Thyroid gland (tissue), 4 donors: ENCODE measurements around the gene SKA3. TPM values are rescaled to one million over a fixed set of nuclear protein-coding genes. Genes with fewer than 3 reads are reported as not detected.
"Not testable (repeated sequence)": the region's sequence is repeated elsewhere in the genome, so short reads cannot be mapped to it uniquely, and the experiment has no call there.

ENCODE experiments used
- DNase-seq, 2 donors: peaks; one replicate each; pipeline ENCODE4 v3.0.0-alpha.2; 2019
- H3K27ac ChIP-seq, 3 donors: fragments of 200-600 bp; sonication (generic); 1 replicate in 2 of 3; 2 replicates in 1 of 3; pipeline ENCODE4 v1.5.1; 2016 to 2019; ENCODE audit warnings: mild to moderate bottlenecking in 1 of 3, moderate library complexity in 1 of 3
- H3K27me3 ChIP-seq: fragments of 200-600 bp; sonication (generic); one replicate; pipeline ENCODE4 v1.5.1; 2019
- H3K36me3 ChIP-seq, 2 donors: fragments of 200-600 bp; sonication (generic); one replicate each; pipeline ENCODE4 v1.5.1; 2016 to 2019
- H3K4me1 ChIP-seq, 2 donors: fragments of 200-600 bp; sonication (generic); one replicate each; pipeline ENCODE4 v1.5.1; 2017 to 2019
- H3K4me3 ChIP-seq, 3 donors: fragments of 200-600 bp; sonication (generic); replicated peaks in 1 of 3; 1 replicate in 2 of 3; 2 replicates in 1 of 3; pipeline ENCODE4 v1.5.1; 2016; ENCODE audit warnings: mild to moderate bottlenecking in 1 of 3
- H3K9me3 ChIP-seq: fragments of 200-600 bp; sonication (generic); one replicate; pipeline ENCODE4 v1.5.1; 2017
- POLR2A ChIP-seq, 2 donors: fragments of 450-650 bp; IDR thresholded peaks; one replicate each; pipeline ENCODE4 v1.6.1; 2017; ENCODE audit warnings: antibody characterized with exemption in 2 of 2, mild to moderate bottlenecking in 2 of 2, moderate library complexity in 1 of 2
- WGBS, 2 donors: methylation state at CpG; one replicate each; pipeline ENCODE4 v1.1.5; 2017; 5-methylcytosine and 5-hydroxymethylcytosine counted together
- intact Hi-C: fragments of 100-400 bp; cut with DNase I; formaldehyde crosslinking; loops from one replicate; pipeline ENCODE4 v1.15.1; 2023
- total RNA-seq, 4 donors: library from RNA; depleted of rRNA; stranded (reverse); fragments of >200 nt; gene quantifications; one replicate each; pipeline ENCODE4 v1.2.3, GENCODE V29; 2016
- TF ChIP-seq, protein P1 (sequence below), 6 experiments: fragments of 200-600 bp in 3 of 6; fragments of 450-650 bp in 3 of 6; sonication (generic) in 3 of 6; IDR thresholded peaks; one replicate each; pipeline ENCODE4 v1.5.1; 2016 to 2019; ENCODE audit warnings: antibody characterized with exemption in 6 of 6, mild to moderate bottlenecking in 2 of 6, inconsistent platforms in 1 of 6, moderate library complexity in 1 of 6

The SKA3 gene
- total RNA-seq, 4 donors from 2014 or later = 1.3 to 1.4 TPM; not detected in 2

- intact Hi-C loops = no loop called here
- 37 to 66% methylated on average over 2 to 3 of the region's 3 CpGs for WGBS, 2 donors
- no peaks in the 10 kb centered on the region for H3K36me3 ChIP-seq
- DNase-seq = no peak
- H3K9me3 ChIP-seq = no peaks in the 10 kb centered on the region
- no peak overlapping the region for H3K27ac ChIP-seq
- H3K4me1 ChIP-seq = no peaks in the 10 kb centered on the region
- TF ChIP-seq, protein P1, sequence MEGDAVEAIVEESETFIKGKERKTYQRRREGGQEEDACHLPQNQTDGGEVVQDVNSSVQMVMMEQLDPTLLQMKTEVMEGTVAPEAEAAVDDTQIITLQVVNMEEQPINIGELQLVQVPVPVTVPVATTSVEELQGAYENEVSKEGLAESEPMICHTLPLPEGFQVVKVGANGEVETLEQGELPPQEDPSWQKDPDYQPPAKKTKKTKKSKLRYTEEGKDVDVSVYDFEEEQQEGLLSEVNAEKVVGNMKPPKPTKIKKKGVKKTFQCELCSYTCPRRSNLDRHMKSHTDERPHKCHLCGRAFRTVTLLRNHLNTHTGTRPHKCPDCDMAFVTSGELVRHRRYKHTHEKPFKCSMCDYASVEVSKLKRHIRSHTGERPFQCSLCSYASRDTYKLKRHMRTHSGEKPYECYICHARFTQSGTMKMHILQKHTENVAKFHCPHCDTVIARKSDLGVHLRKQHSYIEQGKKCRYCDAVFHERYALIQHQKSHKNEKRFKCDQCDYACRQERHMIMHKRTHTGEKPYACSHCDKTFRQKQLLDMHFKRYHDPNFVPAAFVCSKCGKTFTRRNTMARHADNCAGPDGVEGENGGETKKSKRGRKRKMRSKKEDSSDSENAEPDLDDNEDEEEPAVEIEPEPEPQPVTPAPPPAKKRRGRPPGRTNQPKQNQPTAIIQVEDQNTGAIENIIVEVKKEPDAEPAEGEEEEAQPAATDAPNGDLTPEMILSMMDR (IDR thresholded peaks at IDR 0.05) = no peak
- TF ChIP-seq POLR2A (IDR thresholded peaks at IDR 0.05) = no peak
- H3K4me3 ChIP-seq = no peak overlapping the region
- H3K27me3 ChIP-seq = no peaks in the 10 kb centered on the region
Observed at GRCh38 chr13:21202767-21203531, 26.6 kb upstream of the SKA3 start.

DNA sequence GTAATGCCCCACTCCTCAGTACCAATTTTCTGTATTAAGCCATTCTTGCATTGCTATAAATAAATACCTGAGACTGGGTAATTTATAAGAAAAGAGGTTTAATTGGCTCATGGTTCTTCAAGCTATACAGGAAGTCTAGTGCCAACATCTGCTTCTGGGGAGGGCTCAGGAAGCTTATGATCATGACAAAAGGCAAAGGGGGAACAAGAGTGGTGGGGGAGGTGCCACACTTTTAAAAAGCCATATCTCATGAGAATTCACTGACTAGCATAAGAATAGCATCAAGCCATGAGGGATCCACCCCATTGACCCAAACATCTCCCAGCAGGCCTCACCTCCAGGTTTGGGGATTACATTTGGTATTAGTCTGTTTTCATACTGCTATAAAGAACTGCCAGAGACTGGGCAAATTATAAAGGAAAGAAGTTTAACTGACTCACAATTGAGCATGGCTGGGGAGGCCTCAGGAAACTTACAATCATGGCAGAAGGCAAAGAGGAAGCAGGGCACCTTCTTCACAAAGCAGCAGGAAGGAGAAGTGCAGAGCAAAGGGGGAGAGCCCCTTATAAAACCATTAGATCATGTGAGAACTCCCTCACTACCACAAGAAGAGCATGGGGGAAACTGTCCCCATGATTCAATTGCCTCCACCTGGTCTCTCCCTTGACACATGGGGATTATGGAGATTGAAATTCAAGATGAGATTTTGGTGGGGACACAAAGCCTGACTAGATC is 25.3 kb upstream of the SKA3 start:
- DNase-seq, H3K27me3 ChIP-seq, H3K36me3 ChIP-seq, H3K27ac ChIP-seq, intact Hi-C loops, H3K4me3 ChIP-seq, H3K9me3 ChIP-seq, H3K4me1 ChIP-seq: not testable (repeated sequence)

GRCh38 chr13:21198391-21198790 is 22.0 kb upstream of the SKA3 start:
- H3K36me3 ChIP-seq, H3K4me1 ChIP-seq, H3K4me3 ChIP-seq, H3K27ac ChIP-seq, intact Hi-C loops, H3K27me3 ChIP-seq, DNase-seq, H3K9me3 ChIP-seq: not testable (repeated sequence)
- WGBS, 2 donors = 59 to 64% methylated on average over 3 to 4 of the region's 4 CpGs

DNA sequence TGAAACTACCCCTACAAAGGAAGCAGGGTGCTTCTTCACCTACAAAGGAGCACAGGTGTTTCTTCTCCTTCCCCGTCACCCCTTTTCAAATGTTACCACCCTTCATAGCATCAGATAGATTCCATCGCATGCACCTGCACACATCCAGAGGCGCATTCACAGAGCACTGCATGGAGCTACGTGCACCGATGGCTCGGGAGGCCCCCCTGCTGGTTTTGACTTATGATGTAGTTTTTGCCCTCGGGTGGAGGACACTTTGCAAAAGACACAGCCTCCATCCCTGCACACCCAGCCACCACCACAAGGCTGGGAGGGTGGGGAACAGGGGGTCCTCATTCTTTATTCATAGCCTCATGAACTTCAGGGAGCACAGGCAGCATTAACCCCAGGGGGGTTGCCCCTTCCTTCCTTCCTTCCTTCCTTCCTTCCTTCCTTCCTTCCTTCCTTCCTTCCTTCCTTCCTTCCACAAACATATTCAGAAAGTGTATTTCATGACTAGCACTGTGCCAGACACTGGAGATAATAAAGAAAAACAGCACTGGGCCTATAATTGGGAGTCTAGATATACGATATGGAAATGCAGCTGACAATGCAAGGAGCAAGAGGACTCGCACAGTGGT is 21.4 kb upstream of the SKA3 start:
- intact Hi-C loops, H3K4me1 ChIP-seq, H3K27ac ChIP-seq, H3K36me3 ChIP-seq, H3K27me3 ChIP-seq, H3K9me3 ChIP-seq, DNase-seq, H3K4me3 ChIP-seq: not testable (repeated sequence)
- 81 to 83% methylated on average over 9 of the region's 9 CpGs for WGBS, 2 donors

DNA sequence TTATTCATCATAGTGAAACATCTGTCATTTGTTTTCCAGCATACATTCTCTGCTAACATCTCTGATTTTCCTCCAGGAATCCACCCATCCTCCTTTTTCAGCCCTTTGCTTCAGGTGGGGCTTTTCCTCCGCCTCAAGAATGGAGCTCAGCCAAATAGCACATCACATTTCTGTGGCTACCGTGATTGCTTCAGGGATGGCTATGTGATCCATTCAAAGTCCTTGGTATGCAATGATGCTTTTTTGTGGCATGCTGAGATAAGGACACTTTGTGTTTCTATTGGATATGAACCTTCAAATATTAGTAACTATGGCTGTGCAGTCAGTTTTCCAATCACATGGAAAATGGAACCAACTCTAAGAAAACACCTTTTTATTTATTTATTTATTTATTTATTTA is 18.4 kb upstream of the SKA3 start:
- H3K9me3 ChIP-seq, DNase-seq, H3K27me3 ChIP-seq, H3K27ac ChIP-seq, intact Hi-C loops, H3K4me1 ChIP-seq, H3K36me3 ChIP-seq, H3K4me3 ChIP-seq: not testable (repeated sequence)
- WGBS, 2 donors = 82 to 86% methylated on average over 2 of the region's 2 CpGs

DNA sequence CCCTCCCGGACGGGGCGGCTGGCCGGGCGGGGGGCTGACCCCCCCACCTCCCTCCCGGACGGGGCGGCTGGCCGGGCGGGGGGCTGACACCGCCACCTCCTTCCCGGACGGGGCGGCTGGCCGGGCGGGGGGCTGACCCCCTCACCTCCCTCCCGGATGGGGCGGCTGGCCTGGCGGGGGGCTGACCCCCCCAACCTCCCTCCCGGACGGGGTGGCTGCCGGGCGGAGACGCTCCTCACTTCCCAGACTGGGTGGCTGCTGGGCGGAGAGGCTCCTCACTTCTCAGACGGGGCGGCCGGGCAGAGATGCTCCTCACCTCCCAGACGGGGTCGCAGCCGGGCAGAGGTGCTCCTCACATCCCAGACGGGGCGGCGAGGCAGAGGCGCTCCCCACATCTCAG is 10.1 kb upstream of the SKA3 start:
- 95 to 100% methylated on average over 2 to 14 of the region's 35 CpGs for WGBS, 2 donors
- H3K27ac ChIP-seq, H3K4me1 ChIP-seq, DNase-seq, H3K4me3 ChIP-seq, intact Hi-C loops, H3K9me3 ChIP-seq, H3K36me3 ChIP-seq, H3K27me3 ChIP-seq: not testable (repeated sequence)

- no peak overlapping the region for H3K4me3 ChIP-seq
- no peaks in the 10 kb centered on the region for H3K27me3 ChIP-seq
- no peaks in the 10 kb centered on the region for H3K36me3 ChIP-seq
- intact Hi-C loops = no loop called here
- peaks cover 6 to 11% of the 10 kb centered on the region in 2 donors for H3K4me1 ChIP-seq
- TF ChIP-seq, protein P1 (IDR thresholded peaks at IDR 0.05) = no peak
- no peak for TF ChIP-seq POLR2A (IDR thresholded peaks at IDR 0.05)
- 75 to 93% methylated on average over 2 of the region's 2 CpGs for WGBS, 2 donors
- no peaks in the 10 kb centered on the region for H3K9me3 ChIP-seq
- H3K27ac ChIP-seq = no peak overlapping the region
- DNase-seq = no peak
Observed at GRCh38 chr13:21181671-21182070, 5.3 kb upstream of the SKA3 start.
